GM13976 (cell line): ENCODE results near the gene SPAG5.
A peak's percentile ranks its signal among the peaks of the same experiment; 100 is the strongest.
"Not testable (repeated sequence)": the region's sequence is repeated elsewhere in the genome, so short reads cannot be mapped to it uniquely, and the experiment has no call there.

Source experiments
- DNase-seq: peaks from one replicate; pipeline ENCODE4 v3.0.0; 2012; ENCODE audit warnings: low spot score
- in situ Hi-C: fragments of 300-500 bp; cut with MboI; formaldehyde crosslinking; loops from one replicate; pipeline ENCODE4 v1.12.0; 2022; ENCODE audit warnings: low sequenced_read_pairs, mixed read lengths, inconsistent platforms; ENCODE audit not compliant: unreplicated experiment
- TF ChIP-seq, protein P1 (sequence below): IDR thresholded peaks from 2 replicates; pipeline ENCODE4 v1.5.1; 2012; ENCODE audit warnings: borderline replicate concordance, mild to moderate bottlenecking; ENCODE audit not compliant: insufficient read depth; ENCODE audit errors: extremely low read depth, missing control alignments, control extremely low read depth

Gene SPAG5

DNA sequence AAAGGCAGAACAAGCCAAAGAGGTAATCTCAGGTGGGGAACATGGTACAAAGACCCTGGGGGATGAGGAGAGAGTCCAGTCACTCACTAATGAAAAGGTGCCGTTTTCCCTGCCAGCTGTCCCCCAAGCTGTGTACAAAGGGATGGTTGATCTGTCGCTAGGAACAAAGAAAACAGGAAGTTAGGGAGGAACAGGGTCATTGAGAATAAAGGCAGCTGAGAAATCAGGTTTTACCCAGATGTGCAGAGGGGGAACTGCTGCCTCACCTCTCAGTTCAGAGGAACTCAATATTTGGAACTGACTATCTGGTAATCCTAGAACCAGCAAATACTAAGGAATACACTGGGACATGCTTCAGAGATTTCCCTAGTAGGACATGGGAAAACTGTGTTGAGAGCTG, 13.7 kb upstream of the SPAG5 start:
- in situ Hi-C loops = no loop called here
- DNase-seq = no peak
- TF ChIP-seq, protein P1, sequence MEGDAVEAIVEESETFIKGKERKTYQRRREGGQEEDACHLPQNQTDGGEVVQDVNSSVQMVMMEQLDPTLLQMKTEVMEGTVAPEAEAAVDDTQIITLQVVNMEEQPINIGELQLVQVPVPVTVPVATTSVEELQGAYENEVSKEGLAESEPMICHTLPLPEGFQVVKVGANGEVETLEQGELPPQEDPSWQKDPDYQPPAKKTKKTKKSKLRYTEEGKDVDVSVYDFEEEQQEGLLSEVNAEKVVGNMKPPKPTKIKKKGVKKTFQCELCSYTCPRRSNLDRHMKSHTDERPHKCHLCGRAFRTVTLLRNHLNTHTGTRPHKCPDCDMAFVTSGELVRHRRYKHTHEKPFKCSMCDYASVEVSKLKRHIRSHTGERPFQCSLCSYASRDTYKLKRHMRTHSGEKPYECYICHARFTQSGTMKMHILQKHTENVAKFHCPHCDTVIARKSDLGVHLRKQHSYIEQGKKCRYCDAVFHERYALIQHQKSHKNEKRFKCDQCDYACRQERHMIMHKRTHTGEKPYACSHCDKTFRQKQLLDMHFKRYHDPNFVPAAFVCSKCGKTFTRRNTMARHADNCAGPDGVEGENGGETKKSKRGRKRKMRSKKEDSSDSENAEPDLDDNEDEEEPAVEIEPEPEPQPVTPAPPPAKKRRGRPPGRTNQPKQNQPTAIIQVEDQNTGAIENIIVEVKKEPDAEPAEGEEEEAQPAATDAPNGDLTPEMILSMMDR = no peak

- TF ChIP-seq, protein P1 = no peak
- DNase-seq = no peak
- in situ Hi-C loops = no loop called here
Measured at GRCh38 chr17:28610376-28610775, 11.6 kb upstream of the SPAG5 start.

DNA sequence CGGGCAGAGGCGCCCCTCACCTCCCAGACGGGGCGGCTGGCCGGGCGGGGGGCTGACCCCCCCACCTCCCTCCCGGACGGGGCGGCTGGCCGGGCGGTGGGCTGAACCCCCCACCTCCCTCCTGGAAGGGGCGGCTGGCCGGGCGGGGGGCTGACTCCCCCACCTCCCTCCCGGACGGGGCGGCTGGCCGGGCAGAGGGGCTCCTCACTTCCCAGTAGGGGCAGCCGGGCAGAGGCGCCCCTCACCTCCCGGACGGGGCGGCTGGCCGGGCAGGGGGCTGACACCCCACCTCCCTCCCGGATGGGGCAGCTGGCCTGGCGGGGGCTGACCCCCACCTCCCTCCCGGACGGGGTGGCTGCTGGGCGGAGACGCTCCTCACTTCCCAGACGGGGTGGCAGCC, 5.2 kb upstream of the SPAG5 start:
- DNase-seq, in situ Hi-C loops: not testable (repeated sequence)

GRCh38 chr17:28599311-28600184, 723 bp upstream of the SPAG5 start:
- TF ChIP-seq, protein P1 = no peak
- in situ Hi-C loops = no loop called here

DNA sequence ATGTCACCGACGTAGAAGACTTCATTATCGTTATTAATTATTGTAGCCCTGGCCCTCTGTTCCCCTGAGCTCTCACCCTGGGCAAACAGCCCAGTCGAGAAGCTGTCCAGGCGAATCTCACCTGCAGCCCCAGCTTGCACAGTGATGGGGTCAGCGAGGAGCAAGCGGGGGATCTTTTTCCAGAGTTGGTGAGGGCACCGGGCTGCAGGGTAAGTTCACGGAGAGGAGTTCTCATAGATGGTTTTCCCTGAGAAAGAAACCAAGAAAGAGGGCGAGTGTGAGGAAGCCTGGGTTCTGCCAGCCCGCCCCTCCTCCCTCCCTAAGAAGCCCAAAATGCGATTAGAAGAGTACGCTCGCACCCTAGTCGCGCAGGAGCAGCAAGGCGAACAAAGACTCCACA, 436 bp downstream of the SPAG5 start:
- no peak for DNase-seq
- TF ChIP-seq, protein P1 = no peak
- in situ Hi-C loops = no loop called here

More at GRCh38 chr17:28599311-28600184, 723 bp upstream of the SPAG5 start:
- peak; percentile 80 for DNase-seq

DNA sequence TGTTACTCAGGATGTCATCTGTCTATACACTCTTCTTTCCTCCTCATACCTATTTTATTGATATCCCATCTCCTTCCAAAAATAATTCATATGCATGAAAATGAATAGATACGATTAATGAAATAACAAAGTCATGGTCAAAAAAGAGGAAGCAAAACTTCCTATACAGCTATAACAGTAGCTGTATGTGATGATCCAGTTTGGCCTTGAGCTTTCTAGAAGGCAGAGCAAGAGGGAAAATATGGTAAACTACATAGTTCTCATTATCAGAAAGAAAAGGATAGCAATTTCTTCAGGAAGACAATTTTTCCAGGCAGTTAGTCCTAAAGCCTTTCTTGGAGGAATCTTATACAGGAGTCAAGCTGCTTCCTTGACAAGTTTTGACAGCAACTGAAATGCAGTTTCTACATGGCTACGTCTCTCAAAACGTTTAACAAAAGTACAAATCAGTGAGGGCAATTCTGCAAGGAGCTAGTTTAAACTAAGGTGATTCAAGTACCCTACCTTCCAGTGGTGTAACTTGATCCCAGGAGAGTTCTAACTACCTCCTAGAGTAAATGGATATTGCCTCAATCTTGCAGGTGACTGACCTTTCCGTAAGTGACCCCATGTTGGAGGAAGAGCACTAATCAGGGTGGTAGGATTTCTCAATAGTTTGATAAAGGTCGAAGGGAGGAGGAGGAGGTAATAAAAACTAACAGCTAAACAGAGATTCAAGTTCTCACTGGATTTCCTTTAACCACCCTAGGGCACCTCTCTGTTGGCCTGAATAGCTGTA, 1.0 kb downstream of the SPAG5 start:
- DNase-seq = peak; percentile 35
- in situ Hi-C loops = no loop called here
- TF ChIP-seq, protein P1 = no peak

- no peak for DNase-seq
- TF ChIP-seq, protein P1 = no peak
- in situ Hi-C loops = no loop called here
Measured at GRCh38 chr17:28592260-28592659, 6.6 kb downstream of the SPAG5 start.
